Epithelial cell of proximal tubule (primary cell): ENCODE measurements around the gene CORO1C. TPM values are rescaled to one million over a fixed set of nuclear protein-coding genes. Genes with fewer than 3 reads are reported as not detected.

ENCODE experiments used
- DNase-seq: peaks from one replicate; pipeline ENCODE4 v3.0.0-alpha.2; 2011; ENCODE audit warnings: low read depth
- H3K4me3 ChIP-seq: 2 replicates; pipeline ENCODE4 v1.5.1; 2011; ENCODE audit warnings: low read depth, mild to moderate bottlenecking, low read length
- total RNA-seq: library from RNA; depleted of rRNA; stranded (reverse); fragments of >200 nt; gene quantifications from 2 replicates; pipeline ENCODE4 v1.2.3, GENCODE V29; 2015
- TF ChIP-seq, protein P1 (sequence below): conservative IDR thresholded peaks from 2 replicates; pipeline ENCODE4 v1.5.1; 2012; ENCODE audit warnings: low read depth, mild to moderate bottlenecking, low read length

CORO1C gene
- total RNA-seq, 1 donor from 2014 or later = 157 TPM

DNA sequence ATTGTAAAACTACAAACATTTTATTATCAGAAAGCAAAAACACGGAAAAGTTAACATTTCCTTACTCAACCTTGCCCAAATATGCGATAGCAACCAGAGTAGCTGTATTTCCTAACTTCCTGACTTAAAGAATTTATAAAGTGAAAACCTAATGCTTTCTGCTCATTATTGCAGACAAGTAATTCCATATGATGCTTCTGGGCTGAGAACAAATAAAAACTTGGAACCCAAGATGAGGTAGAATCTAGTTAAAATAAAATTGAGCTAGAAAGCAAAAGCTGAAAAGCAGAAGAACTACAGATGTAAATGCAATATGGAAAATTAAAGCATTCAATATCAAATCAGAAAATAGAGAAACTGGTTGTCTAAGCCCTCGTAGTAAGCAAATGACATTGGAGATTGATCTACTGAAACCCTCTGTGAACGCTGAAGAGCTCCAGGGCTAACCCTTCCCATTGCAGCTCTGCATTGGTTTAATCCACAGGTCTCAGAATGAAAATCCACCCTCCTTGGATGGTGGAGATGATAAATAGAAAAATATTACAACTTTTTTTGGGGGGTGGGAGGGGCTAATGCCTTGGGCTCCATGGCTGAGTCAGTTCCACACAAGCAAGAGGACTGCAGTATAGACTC, 40.7 kb downstream of the CORO1C start:
- TF ChIP-seq, protein P1, sequence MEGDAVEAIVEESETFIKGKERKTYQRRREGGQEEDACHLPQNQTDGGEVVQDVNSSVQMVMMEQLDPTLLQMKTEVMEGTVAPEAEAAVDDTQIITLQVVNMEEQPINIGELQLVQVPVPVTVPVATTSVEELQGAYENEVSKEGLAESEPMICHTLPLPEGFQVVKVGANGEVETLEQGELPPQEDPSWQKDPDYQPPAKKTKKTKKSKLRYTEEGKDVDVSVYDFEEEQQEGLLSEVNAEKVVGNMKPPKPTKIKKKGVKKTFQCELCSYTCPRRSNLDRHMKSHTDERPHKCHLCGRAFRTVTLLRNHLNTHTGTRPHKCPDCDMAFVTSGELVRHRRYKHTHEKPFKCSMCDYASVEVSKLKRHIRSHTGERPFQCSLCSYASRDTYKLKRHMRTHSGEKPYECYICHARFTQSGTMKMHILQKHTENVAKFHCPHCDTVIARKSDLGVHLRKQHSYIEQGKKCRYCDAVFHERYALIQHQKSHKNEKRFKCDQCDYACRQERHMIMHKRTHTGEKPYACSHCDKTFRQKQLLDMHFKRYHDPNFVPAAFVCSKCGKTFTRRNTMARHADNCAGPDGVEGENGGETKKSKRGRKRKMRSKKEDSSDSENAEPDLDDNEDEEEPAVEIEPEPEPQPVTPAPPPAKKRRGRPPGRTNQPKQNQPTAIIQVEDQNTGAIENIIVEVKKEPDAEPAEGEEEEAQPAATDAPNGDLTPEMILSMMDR = no peak
- DNase-seq = no peak
- H3K4me3 ChIP-seq = peak overlapping the region; percentile 36

DNA sequence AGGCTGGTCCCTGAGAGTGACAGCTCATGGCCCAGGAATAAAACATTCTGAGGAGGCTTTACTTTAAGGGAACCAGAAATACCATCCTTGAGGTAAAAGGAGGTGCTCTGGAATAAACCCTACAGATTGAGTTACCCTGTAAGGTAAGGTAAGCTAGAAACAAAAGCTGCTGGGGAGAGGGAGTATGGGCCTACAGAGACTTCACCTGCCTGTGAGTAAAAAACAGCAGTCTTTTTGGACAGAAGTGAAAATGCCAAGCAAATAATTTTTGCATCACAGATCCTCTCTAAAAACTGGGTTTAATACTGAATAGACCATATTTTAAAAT, 41.2 kb downstream of the CORO1C start:
- no peak overlapping the region for H3K4me3 ChIP-seq
- no peak for DNase-seq
- TF ChIP-seq, protein P1 = peak; percentile 2

DNA sequence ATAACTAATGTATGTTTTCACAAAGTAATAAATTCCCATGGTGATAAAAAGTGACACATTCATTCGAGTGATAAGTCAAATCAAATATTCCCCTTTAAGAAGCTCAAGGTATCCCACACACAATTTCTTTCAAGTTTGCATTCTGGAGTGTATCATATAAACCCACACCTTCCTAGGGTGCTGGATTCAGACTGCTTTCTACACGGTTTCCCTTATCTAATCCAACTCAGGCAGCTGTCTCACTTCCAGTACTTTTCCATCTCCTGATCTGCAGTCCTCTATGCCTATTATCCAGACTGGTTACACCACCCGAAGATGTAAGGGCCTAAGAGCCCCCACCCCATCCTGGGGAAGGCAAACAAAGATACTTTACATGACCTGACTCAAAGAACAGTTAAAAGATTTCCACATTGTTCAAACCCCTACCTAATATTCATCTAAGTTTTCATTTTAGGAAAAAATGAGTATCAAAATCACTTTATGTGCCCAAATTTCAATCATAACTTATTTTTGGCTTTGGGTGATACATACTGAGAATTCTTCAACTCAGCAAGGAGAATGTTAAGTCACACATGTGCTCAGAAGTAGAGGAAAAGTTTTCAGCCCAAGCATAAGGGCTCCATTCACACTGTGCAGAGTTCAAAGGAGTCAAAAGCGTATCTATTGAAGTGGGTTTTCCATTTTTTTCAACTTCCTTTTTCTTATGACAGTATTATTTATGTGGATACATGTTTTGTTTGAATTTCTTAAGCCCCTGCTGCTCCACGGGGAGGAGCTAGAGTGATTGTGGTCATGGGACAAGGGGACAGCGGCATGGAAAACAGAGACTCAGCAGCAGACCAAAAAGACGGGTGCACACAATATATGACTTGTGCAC, 41.8 kb downstream of the CORO1C start:
- H3K4me3 ChIP-seq = no peak overlapping the region
- TF ChIP-seq, protein P1 = peak; percentile 4
- DNase-seq = no peak

DNA sequence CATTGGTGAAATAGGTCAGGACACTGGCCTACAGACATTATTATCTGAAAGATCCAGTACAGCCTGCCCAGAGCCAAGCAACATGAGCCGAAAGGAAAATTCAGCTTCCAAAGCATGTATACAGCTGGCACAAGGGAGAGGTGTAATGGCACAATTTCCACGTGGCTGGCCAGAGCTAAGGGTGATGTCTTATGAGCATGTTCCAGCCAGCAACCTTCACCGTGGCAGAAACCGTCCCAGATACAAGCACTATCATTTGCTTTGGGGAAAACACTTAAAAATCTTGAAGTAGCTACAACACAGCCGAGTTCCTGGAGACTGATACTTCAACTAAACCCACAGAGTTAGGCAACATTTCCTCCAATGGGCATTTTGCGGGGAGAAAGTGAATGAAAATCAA, 44.5 kb downstream of the CORO1C start:
- H3K4me3 ChIP-seq = no peak overlapping the region
- TF ChIP-seq, protein P1 = no peak
- DNase-seq = no peak

DNA sequence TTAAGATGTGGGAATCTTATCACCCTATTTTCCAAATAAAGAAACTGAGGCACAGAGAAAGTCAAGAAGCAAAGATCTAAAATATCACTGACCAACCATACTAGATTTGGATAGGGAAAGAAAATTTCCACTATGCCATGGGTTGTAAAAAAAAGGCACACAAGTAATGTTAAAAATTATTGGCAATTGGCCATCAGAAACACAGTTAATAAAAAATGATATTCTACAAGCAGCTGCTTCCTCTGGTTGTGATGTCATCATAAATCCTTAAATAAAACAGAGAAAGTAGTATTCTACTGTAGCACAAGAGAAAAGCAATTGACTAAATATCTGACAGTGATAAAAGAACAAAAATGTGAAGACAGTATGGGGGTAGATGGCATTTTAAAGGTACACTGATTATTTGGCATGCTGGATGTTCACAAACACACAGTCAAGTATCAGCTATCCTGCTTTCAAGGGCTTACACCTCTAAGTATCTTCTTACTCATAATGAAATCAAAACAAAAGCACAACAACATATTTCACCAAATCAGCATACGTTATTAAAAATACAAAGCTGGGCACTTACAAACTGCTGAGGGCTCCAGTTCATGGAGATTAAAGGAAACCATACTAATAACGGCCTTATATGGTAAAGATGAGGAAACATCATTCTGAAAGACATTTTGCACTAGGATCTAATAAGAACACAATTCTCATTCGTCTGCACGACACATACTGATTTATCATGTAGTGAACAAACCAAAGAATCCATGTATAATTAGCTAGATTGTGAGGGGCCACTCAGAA, 45.7 kb downstream of the CORO1C start:
- TF ChIP-seq, protein P1 = no peak
- H3K4me3 ChIP-seq = no peak overlapping the region
- no peak for DNase-seq

DNA sequence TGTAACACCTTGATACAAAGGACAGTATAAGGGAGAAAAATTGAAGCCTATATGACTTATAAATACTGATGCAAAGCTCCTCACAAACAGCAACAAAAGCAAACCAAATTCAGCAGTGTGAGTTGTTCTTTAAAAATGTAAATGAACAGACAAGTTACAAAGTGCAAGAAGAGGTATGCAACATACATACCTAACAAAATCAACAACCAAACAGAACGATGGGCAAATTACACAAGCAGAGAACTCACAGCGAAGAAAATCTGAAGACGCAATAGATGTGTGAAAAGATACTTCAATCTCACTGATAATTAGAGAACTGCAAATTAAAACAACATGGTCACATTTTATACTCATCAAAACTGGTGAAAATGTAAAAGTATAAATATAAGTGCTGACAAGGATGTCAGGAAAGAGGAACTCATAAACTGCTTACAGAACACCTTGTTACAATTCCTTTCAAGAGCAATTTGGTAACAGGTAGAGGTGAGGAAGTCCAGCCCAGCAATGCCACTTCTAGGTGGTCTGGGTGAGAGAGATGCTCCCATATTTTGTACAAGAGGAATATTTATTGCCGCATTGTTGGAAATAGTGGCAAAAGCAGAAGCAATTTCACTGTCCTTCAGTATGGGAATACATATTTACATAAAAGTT, 47.3 kb downstream of the CORO1C start:
- TF ChIP-seq, protein P1 = no peak
- no peak for DNase-seq
- H3K4me3 ChIP-seq = no peak overlapping the region
